Stimulated activated CD4-positive, alpha-beta T cell treated with anti-CD3 and anti-CD28 coated beads, TNF-alpha, amount 100 ng/mL, for 1 hour (primary cell): ENCODE data around the gene TMEM242.

Experiments used
- DNase-seq, 3 donors: peaks; one replicate each; pipeline ENCODE4 v3.0.0-alpha.2; 2020; ENCODE audit warnings: low read depth in 3 of 3, low spot score in 1 of 3

TMEM242 gene

DNA sequence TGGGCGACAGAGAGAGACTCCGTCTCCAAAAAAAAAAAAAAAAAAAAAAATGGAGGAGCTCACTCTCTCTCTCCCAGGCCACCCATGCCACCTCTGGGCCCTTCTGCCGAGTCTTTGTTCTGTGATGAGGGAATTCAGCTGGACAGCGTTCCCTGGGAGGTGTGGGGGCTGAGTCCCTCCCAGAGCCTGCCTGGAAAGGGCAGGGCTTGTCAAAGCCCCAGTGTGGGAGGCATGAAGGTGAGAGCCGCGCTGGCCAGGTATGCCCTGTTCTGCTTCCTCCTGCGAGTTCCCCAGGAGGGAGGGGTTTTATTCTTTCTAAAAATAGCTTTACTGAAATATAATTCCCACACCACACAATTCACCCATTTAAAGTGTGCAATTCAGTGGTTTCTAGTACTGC is 69.6 kb downstream of the TMEM242 start:
- no peak for DNase-seq

DNA sequence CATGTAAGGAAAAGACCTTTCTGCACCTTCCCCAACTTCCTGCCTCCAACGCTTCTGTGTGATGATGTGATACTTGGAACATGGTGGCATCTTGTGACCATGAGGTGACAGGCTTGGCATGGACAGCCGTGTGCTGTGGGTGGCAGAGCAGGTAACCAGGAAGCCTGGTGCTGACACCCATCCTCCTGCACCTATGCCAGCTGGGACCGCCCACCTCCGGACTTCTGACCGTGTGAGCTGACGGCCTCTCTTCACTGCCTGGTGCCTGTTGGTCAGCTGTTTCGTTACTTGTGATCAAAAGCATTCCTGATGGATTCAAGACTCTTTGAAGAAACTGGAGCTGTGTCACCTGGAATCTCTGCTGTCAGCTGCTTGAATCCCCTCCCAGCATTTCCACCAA is 70.3 kb downstream of the TMEM242 start:
- DNase-seq: no peak

DNA sequence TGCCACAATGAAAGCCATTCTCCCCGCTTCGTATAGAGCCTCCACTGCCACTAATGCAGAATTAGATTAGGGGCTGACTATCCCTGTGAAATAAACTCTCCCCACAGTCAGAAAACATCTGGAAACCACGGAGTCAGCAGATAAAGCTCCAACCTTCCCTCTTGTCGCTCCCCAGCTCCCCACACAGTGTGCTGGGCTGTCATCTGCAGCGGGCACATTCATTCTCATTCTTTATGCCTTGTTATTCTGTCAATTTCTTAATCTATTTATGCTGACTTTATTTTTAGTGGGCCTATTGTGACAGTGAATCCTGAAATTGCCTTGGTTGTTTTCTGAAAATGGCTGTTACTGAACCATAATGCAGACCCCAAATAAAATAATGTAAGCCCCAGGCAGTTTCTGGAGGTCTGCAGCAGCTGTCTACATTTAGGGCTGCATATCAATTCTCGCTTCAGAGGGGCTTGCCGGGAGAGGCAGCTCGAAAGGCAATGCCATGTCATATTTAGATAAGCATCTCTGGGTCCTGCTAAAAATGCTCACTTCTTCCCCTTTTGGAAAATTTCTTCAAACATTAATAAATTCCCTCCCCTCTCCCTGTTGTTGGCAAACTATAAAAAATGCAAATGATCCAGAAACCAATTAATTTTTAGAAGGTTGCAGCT is 71.6 kb downstream of the TMEM242 start:
- no peak for DNase-seq

DNA sequence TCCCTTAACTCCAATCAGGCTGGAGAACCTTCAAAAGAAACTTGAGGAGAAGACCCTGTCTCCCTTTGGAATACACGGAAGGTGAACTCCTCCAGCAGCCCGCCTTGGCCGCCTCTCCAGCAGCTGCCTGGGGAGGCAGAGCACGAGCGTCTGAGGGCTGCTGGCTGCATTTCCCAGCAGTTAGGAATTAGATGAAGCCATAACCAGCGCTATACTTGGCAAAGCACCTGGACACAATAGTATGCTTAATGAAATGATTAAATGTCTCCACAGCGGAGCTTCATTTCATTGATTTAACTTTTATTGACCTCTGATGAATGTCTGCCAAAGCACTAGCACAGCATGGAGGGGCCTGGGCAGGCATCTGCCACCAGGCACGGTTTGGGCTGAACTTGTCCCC is 73.5 kb downstream of the TMEM242 start:
- no peak for DNase-seq

DNA sequence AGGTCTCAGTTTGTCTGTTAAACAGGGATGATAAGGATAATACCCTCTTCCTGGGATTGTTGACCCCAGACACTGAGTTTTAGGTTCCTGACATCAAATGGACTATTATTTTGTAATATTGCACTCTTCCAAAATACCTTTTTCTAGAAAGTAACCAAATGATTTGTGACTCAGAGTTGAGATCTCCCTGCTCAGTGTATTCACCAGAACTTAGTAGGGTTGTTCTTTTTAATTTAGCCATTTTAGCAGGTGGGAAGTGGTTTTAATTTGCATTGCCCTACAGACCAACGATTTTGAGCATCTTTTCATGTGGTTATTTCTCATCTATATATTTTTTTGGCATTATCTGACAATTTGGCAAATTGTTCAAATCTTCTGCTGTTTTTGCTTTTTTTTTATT is 75.1 kb downstream of the TMEM242 start:
- DNase-seq: no peak

DNA sequence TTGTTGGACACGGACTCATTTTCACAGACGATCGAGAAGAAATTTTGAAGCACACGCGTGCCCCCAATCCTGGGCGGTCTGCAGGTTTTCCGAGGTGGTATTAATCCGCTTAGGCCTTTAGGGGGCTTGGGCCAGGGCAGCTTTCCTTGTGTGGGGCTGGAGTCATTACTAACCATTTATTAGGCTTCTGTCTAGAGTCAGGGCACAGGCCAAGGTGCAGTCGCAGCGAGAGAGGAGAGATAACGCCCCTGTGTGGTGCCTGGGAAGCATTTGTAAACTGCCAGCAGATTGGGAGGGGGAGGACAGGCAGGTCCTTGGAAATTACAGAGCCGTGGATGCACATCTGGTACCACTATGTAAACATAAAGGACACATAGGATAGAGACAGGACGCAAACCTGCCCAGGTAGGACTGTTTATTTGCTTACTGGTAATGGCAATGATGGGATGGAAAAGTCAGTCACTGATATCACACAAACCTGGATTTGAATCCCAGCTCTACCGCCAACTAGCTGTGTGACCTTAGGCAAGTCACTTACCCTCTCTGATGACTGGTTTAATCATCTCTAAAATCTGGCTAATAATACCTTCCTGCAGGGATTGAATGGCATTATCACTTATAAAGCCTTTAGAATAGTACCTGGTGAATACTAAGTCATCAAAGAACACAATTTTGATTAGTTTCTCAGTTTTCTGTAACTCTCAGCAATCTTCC is 76.4 kb downstream of the TMEM242 start:
- no peak for DNase-seq

DNA sequence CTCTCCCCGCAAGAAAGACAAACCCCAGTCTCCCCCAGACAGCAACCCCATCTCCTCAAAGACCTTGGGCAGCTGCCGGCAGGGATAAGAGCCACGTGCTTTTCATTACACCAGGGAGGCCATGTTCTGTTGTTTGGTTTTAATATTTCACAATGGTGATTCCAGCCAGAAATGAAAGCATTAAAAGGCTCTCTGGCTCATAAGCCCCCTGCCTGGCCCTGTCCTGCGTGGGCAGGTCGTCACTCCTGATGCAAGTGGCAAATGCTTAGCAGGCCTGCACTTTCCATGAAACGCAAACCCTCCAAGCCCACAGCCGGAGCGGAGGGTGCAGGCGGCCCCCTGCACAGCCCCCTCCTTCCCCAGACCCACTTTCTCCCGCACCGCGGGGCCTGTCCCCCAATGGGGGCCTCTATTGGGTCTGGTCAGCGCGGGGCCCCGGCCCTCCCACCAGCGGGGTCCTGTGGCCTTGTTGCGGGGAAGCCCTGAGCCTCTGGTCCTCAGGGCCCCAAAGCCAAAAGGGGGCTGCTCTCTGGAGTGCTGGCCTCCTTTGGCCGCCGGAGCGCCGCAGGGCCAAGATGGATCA is 77.2 kb downstream of the TMEM242 start:
- DNase-seq: no peak

DNA sequence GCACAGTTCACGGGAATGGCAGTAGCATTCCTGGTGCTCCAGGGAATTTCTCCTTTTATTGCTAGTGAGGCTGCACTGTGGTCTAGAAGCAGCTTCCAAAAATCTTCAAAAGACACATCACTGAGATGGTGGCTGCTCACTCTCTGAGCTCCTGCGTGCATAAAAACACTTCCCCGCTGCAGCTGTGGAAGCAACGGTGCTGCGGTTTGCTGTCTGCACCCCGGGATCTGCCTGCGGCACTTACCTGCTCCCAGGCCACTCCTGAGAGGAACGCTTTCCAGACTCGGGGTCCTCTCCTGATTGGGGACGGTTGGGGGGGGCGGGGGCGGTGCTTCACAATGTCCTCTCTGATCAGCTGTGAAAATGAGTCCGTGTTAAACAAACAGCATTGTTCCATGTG is 77.9 kb downstream of the TMEM242 start:
- DNase-seq: no peak

DNA sequence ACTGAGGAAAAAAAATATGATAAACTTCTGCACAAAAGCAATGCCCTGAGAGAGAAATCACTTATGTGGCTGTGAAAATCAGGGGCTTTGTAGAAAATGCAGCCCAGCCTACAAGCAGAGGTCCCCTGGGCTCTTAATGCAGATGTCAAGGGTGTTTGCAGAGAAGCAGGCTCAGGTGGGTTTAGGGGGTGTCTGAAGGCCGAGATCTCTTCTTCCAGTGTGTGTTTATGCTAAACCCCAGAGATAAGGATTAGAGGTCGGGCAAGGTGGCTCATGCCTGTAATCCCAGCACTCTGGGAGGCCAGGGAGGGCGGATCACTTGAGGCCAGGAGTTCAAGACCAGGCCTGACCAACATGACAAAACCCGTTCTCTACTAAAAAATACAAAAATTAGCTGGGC is 78.5 kb downstream of the TMEM242 start:
- no peak for DNase-seq

DNA sequence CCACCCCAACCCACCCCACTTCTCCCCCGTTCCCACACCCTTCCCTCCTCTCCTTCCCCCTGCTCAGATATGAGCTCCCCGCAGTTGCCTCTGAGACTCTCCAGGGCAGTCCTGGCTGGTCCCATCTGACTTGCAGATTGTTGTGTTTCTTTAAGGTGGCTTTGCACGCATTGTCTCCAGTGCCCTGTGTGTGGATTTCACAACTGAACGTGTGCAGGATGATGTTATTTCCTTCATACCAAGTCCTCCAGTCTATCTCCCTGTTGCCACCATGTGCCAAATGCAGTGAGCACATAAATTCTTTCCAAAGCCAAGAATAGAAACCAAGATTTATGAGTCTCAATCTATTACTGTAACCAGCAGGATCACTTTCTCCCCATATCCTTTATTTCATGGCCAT is 79.1 kb downstream of the TMEM242 start:
- no peak for DNase-seq

DNA sequence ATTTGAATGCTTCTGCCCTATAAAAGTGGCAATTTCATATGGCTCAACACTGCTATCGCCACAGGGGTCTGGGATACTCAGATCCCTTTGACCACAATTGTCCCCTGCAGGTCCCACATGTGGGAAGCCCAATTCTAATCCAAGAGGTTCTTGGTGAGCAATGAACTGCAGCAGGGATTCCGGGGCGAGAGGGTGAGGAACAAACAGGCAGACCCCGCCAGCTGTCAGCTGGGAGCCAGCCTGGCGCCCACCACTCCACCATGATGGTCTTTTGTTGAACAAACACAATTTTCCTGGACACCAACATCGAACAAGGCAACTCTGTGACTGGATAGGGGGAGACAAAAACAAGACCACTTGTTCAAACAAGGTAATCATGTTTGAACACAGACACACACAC is 80.5 kb downstream of the TMEM242 start:
- DNase-seq: no peak

DNA sequence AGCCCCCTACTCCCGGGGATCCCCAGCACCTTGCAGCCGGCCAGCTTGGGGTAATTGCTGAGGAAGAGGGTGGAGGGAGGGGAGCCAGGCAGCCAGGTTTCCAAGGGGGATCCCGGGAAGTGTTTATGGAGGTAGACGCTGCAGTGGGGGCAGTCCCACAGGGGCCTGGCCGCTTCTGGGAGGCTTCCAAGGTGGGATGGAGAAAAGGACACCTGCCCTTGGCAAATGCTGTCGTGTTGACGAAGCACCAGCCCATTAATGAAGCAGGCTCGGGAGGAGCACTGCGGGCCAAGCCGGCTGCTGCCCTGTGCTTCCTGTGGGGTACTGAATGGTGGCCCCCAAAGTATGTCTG is 82.4 kb downstream of the TMEM242 start:
- DNase-seq: no peak

DNA sequence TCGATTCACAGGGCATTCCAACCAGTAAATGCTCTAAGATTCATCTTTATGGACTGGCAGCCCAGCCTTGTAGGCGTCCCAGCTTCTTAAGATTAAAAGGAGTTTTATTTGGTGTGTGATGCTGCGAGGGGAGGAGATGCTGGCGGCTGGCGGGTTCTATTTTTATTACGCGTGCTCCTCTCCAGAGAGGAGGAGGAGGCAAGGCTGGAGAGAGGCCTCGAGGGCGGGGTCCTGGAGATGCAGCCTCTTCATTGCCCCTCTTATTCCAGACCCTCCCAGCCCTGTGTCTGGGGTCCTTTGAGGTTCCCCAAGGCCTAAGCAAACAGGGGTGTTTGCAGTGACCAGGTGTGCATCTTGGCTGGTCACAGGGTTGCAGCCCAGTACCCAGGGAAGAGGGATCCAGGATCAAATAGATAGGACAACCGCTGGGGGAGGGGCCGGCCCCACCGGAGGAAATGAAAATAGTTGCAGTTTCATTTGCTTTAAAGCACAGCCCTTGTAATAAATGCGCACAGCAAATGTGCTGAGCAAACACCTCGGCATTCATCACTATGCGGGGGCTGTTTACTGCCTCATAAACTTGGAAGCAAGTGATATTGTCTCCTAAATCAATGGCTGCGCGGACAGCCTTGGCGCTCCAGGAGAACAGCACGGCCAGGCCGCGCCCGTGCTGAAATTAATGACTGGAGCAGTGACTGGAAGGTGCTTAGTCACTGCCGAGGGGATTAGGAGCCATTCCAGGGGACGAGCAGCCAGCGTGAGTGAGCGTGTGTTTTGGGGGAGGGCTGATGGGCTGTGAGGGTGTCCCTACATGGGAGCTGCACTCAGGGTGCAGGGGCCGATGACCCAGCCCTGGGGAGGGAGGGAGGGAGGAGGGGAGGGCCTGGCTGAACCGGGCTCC is 83.0 kb downstream of the TMEM242 start:
- DNase-seq: no peak

DNA sequence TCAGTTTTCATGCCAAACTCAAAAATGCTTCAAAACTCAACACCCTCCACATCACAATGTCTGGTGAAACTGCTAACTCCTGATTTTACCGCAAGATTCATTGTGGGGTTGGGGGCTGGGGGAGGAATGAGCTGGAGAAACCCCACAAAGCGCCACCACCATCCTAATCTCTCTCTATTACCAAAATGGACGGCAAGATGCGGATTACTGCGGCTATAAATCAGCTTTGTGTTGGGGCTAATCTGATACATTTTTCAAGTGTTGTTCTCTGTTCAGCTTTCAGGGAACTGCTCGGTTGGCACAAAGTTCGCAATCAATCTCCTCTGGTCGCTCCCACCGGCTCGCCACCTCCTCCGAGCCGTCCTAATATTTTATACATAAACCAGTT is 83.7 kb downstream of the TMEM242 start:
- no peak for DNase-seq
